ENCODE measurements around the gene KCNQ1. TPM values are rescaled to one million over a fixed set of nuclear protein-coding genes. Genes with fewer than 3 reads are reported as not detected.
A peak's percentile ranks its signal among the peaks of the same experiment; 100 is the strongest.

Gene KCNQ1
- total and polyA plus RNA-seq, 9 donors = 1.4 to 17.2 (median 3.8) TPM

- no peaks in the 10 kb centered on the region for H3K9me3 ChIP-seq
- TF ChIP-seq CTCF (IDR thresholded peaks at IDR 0.05) = no peak
- TF ChIP-seq EP300 (IDR thresholded peaks at IDR 0.05) = no peak
- no peak for TF ChIP-seq POLR2A (IDR thresholded peaks at IDR 0.05)
- H3K27ac ChIP-seq = no peak overlapping the region
- H3K4me1 ChIP-seq (ENCODE audit: insufficient read depth) = no peaks in the 10 kb centered on the region
- intact Hi-C loops (cut with DNase I) = no loop called here
- WGBS, 3 donors = 86 to 93% (median 89%) methylated on average over 21 to 25 of the region's 25 CpGs
- no peak overlapping the region for H3K4me3 ChIP-seq
- DNase-seq = peak in 4 of 5 donors; percentile 10 to 27 (median 18)
- no peaks in the 10 kb centered on the region for H3K36me3 ChIP-seq
- no peaks in the 10 kb centered on the region for H3K27me3 ChIP-seq
These were observed 352.4 kb downstream of the KCNQ1 start for GRCh38 chr11:2797121-2797711.

GRCh38 chr11:2797741-2798361 is 353.0 kb downstream of the KCNQ1 start:
- intact Hi-C loops (cut with DNase I) = no loop called here
- no peaks in the 10 kb centered on the region for H3K4me1 ChIP-seq (ENCODE audit: insufficient read depth)
- H3K27ac ChIP-seq = no peak overlapping the region
- H3K36me3 ChIP-seq = no peaks in the 10 kb centered on the region
- DNase-seq = peak in 4 of 5 donors; percentile 8 to 21 (median 15)
- H3K9me3 ChIP-seq = no peaks in the 10 kb centered on the region
- 82 to 99% (median 90%) methylated on average over 9 of the region's 9 CpGs for WGBS, 3 donors
- TF ChIP-seq POLR2A (IDR thresholded peaks at IDR 0.05) (no peak), EP300 (IDR thresholded peaks at IDR 0.05) (no peak), CTCF (IDR thresholded peaks at IDR 0.05) (no peak)
- no peak overlapping the region for H3K4me3 ChIP-seq
- H3K27me3 ChIP-seq = no peaks in the 10 kb centered on the region

GRCh38 chr11:2798951-2799761 is 354.3 kb downstream of the KCNQ1 start:
- H3K4me3 ChIP-seq = no peak overlapping the region
- H3K36me3 ChIP-seq = no peaks in the 10 kb centered on the region
- TF ChIP-seq CTCF (IDR thresholded peaks at IDR 0.05) (no peak), POLR2A (IDR thresholded peaks at IDR 0.05) (no peak), EP300 (IDR thresholded peaks at IDR 0.05) (no peak)
- no peaks in the 10 kb centered on the region for H3K9me3 ChIP-seq
- intact Hi-C loops (cut with DNase I) = no loop called here
- WGBS, 3 donors = 90 to 93% (median 91%) methylated on average over 17 of the region's 17 CpGs
- no peaks in the 10 kb centered on the region for H3K4me1 ChIP-seq (ENCODE audit: insufficient read depth)
- H3K27me3 ChIP-seq = no peaks in the 10 kb centered on the region
- H3K27ac ChIP-seq = no peak overlapping the region
- peak; percentile 6 to 23 (median 11) for DNase-seq

- TF ChIP-seq CTCF (IDR thresholded peaks at IDR 0.05) (no peak), EP300 (IDR thresholded peaks at IDR 0.05) (no peak), POLR2A (IDR thresholded peaks at IDR 0.05) (no peak)
- WGBS, 3 donors = 67 to 74% (median 71%) methylated on average over 15 of the region's 15 CpGs
- H3K27ac ChIP-seq = no peak overlapping the region
- peak; percentile 7 to 29 (median 15) for DNase-seq
- no peak overlapping the region for H3K4me3 ChIP-seq
- H3K9me3 ChIP-seq = no peaks in the 10 kb centered on the region
- H3K4me1 ChIP-seq (ENCODE audit: insufficient read depth) = no peaks in the 10 kb centered on the region
- no peaks in the 10 kb centered on the region for H3K36me3 ChIP-seq
- intact Hi-C loops (cut with DNase I) = no loop called here
- no peaks in the 10 kb centered on the region for H3K27me3 ChIP-seq
These were observed 355.3 kb downstream of the KCNQ1 start for GRCh38 chr11:2799881-2800654.
